ENCODE results near the gene UBE2R2.

UBE2R2 gene

GRCh38 chr9:33923079-33923478 is 106.1 kb downstream of the UBE2R2 start:
- TF ChIP-seq, protein P1, sequence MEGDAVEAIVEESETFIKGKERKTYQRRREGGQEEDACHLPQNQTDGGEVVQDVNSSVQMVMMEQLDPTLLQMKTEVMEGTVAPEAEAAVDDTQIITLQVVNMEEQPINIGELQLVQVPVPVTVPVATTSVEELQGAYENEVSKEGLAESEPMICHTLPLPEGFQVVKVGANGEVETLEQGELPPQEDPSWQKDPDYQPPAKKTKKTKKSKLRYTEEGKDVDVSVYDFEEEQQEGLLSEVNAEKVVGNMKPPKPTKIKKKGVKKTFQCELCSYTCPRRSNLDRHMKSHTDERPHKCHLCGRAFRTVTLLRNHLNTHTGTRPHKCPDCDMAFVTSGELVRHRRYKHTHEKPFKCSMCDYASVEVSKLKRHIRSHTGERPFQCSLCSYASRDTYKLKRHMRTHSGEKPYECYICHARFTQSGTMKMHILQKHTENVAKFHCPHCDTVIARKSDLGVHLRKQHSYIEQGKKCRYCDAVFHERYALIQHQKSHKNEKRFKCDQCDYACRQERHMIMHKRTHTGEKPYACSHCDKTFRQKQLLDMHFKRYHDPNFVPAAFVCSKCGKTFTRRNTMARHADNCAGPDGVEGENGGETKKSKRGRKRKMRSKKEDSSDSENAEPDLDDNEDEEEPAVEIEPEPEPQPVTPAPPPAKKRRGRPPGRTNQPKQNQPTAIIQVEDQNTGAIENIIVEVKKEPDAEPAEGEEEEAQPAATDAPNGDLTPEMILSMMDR (IDR thresholded peaks at IDR 0.05; ENCODE audit: insufficient read depth, low read depth, low read length, missing control alignments) = no peak
- no peak overlapping the region for H3K4me3 ChIP-seq (ENCODE audit: low read length)

DNA sequence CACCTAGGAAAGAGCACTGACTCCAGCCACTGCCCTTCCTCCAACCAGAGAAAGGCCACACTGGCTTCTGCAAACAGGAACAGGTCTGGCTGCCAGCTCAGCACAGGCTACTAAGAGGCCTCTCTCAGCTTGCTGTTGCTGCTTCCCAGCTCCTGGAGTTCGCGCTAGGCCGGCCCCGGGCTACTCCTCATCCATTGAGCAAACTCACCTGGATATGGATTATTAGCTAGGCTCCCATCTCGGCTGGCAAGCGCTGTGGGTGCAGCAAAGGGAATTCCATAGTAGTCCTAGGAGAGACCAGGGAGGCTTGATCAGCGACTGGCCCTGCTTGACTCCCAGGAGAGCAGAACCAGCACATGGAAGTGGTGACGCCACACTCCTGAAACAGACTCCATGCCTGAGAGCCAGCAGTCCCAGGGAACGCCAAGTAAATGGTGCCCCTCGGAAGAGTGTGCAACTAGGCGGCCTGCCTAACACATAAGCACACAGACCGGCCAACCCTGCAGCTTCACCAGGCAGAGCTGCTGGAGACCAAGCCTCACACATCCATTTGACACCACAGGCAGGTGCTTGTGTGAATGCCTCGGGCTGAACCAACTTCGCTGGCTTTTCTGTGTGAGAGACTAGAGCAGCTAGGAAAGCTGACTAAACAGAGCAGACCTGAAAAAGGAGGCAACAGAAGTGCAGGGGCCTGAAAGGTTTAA is 107.2 kb downstream of the UBE2R2 start:
- no peak overlapping the region for H3K4me3 ChIP-seq (ENCODE audit: low read length)
- DNase-seq (ENCODE audit: low read depth) = no peak
- TF ChIP-seq, protein P1 (IDR thresholded peaks at IDR 0.05; ENCODE audit: insufficient read depth, low read depth, low read length, missing control alignments) = no peak

More at GRCh38 chr9:33923079-33923478, 106.1 kb downstream of the UBE2R2 start:
- no peak for DNase-seq (ENCODE audit: low read depth)

DNA sequence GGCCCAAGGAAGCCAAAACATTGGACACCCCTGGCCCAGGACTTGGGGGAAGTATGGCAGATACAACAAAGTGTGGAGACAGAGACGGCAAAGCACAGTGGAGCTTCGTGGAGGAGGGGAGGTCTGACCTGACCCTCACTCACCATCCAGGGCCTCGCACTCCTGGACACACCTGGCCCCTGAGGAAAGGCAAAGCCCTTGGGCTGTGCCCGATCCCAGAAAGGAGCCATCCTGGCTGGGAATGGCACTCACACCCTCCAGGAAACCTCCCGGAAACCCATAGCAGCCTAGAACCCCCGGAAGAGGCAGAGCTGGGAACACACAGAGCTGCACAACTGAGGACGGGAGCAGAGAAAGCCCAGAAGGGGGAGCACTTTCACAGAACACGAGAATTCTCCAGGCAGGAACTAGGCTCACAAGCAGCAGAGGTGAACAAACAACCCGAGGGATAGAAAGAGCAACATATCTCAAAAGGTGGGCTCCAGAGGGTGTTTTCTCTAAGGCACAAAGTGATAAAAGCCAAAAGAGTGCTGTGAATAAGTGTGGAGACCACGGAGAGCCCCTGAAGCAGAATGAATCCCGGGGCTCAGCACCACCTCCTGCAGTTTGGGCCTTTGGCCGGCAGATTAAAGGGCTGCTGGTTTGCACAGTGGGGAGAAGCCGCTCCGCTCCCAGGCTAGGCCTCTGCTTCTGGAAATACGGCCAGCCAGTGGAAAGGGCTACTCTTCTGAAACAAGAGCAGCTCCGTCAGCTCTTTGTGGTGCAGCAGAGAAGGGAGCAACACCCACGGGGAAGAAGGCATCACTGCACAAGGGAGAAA is 108.2 kb downstream of the UBE2R2 start:
- TF ChIP-seq, protein P1 (IDR thresholded peaks at IDR 0.05; ENCODE audit: insufficient read depth, low read depth, low read length, missing control alignments) = peak; percentile 62
- peak; percentile 46 for DNase-seq (ENCODE audit: low read depth)

DNA sequence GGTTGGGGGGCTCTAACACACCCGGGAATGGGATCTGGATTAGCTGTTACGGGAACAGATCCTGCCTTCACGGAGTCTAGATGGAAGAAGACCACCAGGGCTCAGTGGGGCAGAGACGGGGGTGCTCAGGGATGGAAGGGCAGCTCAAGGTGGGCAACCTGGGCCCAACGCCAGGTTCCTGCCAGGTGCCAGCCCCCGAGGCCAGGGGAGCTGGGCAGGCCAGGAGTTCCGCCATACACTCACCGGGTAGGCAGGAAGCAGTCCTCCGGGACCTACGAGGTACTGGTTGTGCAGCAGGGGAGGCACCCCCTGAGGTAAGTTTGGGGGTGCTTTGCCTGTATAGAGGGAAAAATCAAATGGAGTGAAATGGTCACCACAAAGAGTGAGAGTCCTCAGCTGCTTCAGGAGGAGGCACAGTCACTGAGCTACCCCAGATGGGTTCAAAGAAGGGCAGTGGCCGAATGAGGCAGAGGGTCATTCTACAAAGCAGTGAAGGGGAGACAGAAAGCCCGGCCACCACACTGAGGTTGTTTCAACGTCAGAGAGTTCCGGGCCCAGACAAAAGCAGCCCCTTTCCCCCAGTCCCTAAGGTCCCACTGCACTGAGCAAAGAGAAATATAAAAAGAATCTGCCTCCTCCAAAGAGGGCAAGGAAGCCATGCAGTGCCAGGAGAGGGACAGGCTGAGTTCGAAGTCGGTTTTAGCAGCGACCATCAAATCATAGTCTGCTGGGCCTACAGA is 110.0 kb downstream of the UBE2R2 start:
- DNase-seq (ENCODE audit: low read depth) = no peak
- H3K4me3 ChIP-seq (ENCODE audit: low read length) = no peak overlapping the region
- TF ChIP-seq, protein P1 (IDR thresholded peaks at IDR 0.05; ENCODE audit: insufficient read depth, low read depth, low read length, missing control alignments) = no peak

More for the DNA sequence above, 108.2 kb downstream of the UBE2R2 start:
- no peak overlapping the region for H3K4me3 ChIP-seq (ENCODE audit: low read length)

- TF ChIP-seq, protein P1 (IDR thresholded peaks at IDR 0.05; ENCODE audit: insufficient read depth, low read depth, low read length, missing control alignments) = no peak
- no peak for DNase-seq (ENCODE audit: low read depth)
- H3K4me3 ChIP-seq (ENCODE audit: low read length) = no peak overlapping the region
These were observed 110.7 kb downstream of the UBE2R2 start for GRCh38 chr9:33927694-33928093.

DNA sequence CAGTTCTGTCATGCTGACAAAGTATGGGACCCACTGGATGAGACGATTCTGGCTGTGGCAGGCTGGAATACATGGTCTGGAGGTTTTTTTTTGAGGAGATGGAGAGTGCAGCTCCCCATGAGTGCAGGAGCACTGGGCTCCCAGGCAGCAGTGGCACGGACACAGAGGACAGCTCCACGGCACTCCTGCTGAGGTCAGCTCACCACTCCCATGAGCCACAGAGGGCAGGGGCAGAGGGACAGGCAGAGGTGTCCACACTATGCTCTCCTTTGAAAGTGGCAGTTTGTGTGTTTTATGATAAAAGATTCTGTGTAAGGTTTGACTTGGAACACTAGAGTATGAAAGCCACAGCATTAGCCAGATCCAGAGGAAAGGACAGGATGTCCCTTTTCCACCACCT is 114.4 kb downstream of the UBE2R2 start:
- TF ChIP-seq, protein P1 (IDR thresholded peaks at IDR 0.05; ENCODE audit: insufficient read depth, low read depth, low read length, missing control alignments) = no peak
- no peak overlapping the region for H3K4me3 ChIP-seq (ENCODE audit: low read length)
- no peak for DNase-seq (ENCODE audit: low read depth)

Measured in epithelial cell of esophagus (primary cell).